H9 (cell line): ENCODE results near the gene SV2C. TPM values are rescaled to one million over a fixed set of nuclear protein-coding genes. Genes with fewer than 3 reads are reported as not detected.

Experiments
- DNase-seq: peaks from one replicate; pipeline ENCODE4 v3.0.0-alpha.2; 2017
- H2AFZ ChIP-seq: one replicate; pipeline ENCODE4 v1.6.1; 2013; ENCODE audit warnings: mild to moderate bottlenecking, low read length, control low read depth, moderate library complexity
- H2AK5ac ChIP-seq: 2 replicates; pipeline ENCODE4 v1.6.1; 2013; ENCODE audit warnings: low read length, control low read depth, mixed read lengths; ENCODE audit not compliant: insufficient read length
- H2BK120ac ChIP-seq: one replicate; pipeline ENCODE4 v1.6.1; 2013; ENCODE audit warnings: low read depth, mild to moderate bottlenecking, low read length, control low read depth, inconsistent platforms; ENCODE audit not compliant: poor library complexity, severe bottlenecking
- H2BK12ac ChIP-seq: 2 replicates; pipeline ENCODE4 v1.6.1; 2013; ENCODE audit warnings: low read length, control low read depth, mixed read lengths, low read depth; ENCODE audit not compliant: insufficient read length
- H2BK15ac ChIP-seq: 2 replicates; pipeline ENCODE4 v1.6.1; 2013; ENCODE audit warnings: low read depth, low read length, control low read depth
- H2BK20ac ChIP-seq: one replicate; pipeline ENCODE4 v1.6.1; 2013; ENCODE audit warnings: low read depth, mild to moderate bottlenecking, low read length, control low read depth, inconsistent platforms; ENCODE audit not compliant: poor library complexity, severe bottlenecking
- H2BK5ac ChIP-seq: 2 replicates; pipeline ENCODE4 v1.6.1; 2013; ENCODE audit warnings: low read length, control low read depth, mixed read lengths; ENCODE audit not compliant: insufficient read length
- H3K14ac ChIP-seq: 2 replicates; pipeline ENCODE4 v1.6.1; 2013; ENCODE audit warnings: low read length, control low read depth; ENCODE audit not compliant: insufficient read depth
- H3K18ac ChIP-seq: 2 replicates; pipeline ENCODE4 v1.6.1; 2013; ENCODE audit warnings: low read depth, mild to moderate bottlenecking, mixed read lengths, low read length, control low read depth; ENCODE audit not compliant: insufficient read length
- H3K23ac ChIP-seq: 2 replicates; pipeline ENCODE4 v1.6.1; 2013; ENCODE audit warnings: low read length, control low read depth, mixed read lengths, low read depth; ENCODE audit not compliant: insufficient read length
- H3K23me2 ChIP-seq: 2 replicates; pipeline ENCODE4 v1.6.1; 2013; ENCODE audit warnings: low read depth, mild to moderate bottlenecking, mixed read lengths, low read length, control low read depth; ENCODE audit not compliant: insufficient read length, poor library complexity, severe bottlenecking
- H3K27ac ChIP-seq: 2 replicates; pipeline ENCODE4 v1.5.1; 2013; ENCODE audit warnings: low read length, control low read depth, mixed read lengths, low read depth; ENCODE audit not compliant: insufficient read length
- H3K27me3 ChIP-seq: 2 replicates; pipeline ENCODE4 v1.6.1; 2013; ENCODE audit warnings: low read length, control low read depth, inconsistent platforms; ENCODE audit not compliant: insufficient read depth
- H3K4ac ChIP-seq: 2 replicates; pipeline ENCODE4 v1.6.1; 2013; ENCODE audit warnings: low read depth, mild to moderate bottlenecking, control low read depth, inconsistent platforms, low read length, moderate library complexity
- H3K4me1 ChIP-seq: 2 replicates; pipeline ENCODE4 v1.6.1; 2013; ENCODE audit warnings: low read length, control low read depth, inconsistent platforms; ENCODE audit not compliant: insufficient read depth
- H3K4me2 ChIP-seq: 2 replicates; pipeline ENCODE4 v1.6.1; 2013; ENCODE audit warnings: low read length, control low read depth, mixed read lengths; ENCODE audit not compliant: insufficient read length, insufficient read depth
- H3K56ac ChIP-seq: 2 replicates; pipeline ENCODE4 v1.6.1; 2013; ENCODE audit warnings: low read depth, mild to moderate bottlenecking, mixed read lengths, low read length, control low read depth; ENCODE audit not compliant: insufficient read length
- H3K79me1 ChIP-seq: 2 replicates; pipeline ENCODE4 v1.6.1; 2013; ENCODE audit warnings: low read depth, mild to moderate bottlenecking, moderate library complexity, low read length, control low read depth, inconsistent platforms; ENCODE audit not compliant: insufficient read depth, poor library complexity, severe bottlenecking
- H3K79me2 ChIP-seq: 2 replicates; pipeline ENCODE4 v1.6.1; 2013; ENCODE audit warnings: low read length, control low read depth, inconsistent platforms; ENCODE audit not compliant: insufficient read depth
- H3K9ac ChIP-seq: 2 replicates; pipeline ENCODE4 v1.6.1; 2013; ENCODE audit warnings: low read length, control low read depth, mixed read lengths; ENCODE audit not compliant: insufficient read length; ENCODE audit errors: extremely low read depth
- H3K9me3 ChIP-seq: one replicate; pipeline ENCODE4 v1.6.1; 2013; ENCODE audit warnings: low read depth, low read length, inconsistent platforms; ENCODE audit not compliant: control insufficient read depth
- H3T11ph ChIP-seq: one replicate; pipeline ENCODE4 v1.6.1; 2013; ENCODE audit warnings: mild to moderate bottlenecking, low read length, control low read depth, inconsistent platforms
- H4K20me1 ChIP-seq: one replicate; pipeline ENCODE4 v1.6.1; 2013; ENCODE audit not compliant: control insufficient read depth, insufficient read length, insufficient read depth
- H4K5ac ChIP-seq: 2 replicates; pipeline ENCODE4 v1.6.1; 2013; ENCODE audit warnings: low read depth, mild to moderate bottlenecking, mixed read lengths, low read length, control low read depth; ENCODE audit not compliant: insufficient read length
- H4K8ac ChIP-seq: replicated peaks from 2 replicates; pipeline ENCODE4 v1.6.1; 2013; ENCODE audit warnings: low read length, control low read depth, mixed read lengths, low read depth; ENCODE audit not compliant: insufficient read length
- H4K91ac ChIP-seq: 2 replicates; pipeline ENCODE4 v1.6.1; 2013; ENCODE audit warnings: low read depth, mild to moderate bottlenecking, moderate library complexity, mixed read lengths, low read length, control low read depth; ENCODE audit not compliant: insufficient read length
- H3K27ac Mint-ChIP-seq, 3 experiments: 2 replicates in 2 of 3; 3 replicates in 1 of 3; pipeline ENCODE4 v1.8.0; 2020 to 2021; ENCODE audit warnings: mixed read lengths in 3 of 3, mild to moderate bottlenecking in 1 of 3, moderate library complexity in 1 of 3
- H3K27me3 Mint-ChIP-seq: 2 replicates; pipeline ENCODE4 v1.8.0; 2021; ENCODE audit warnings: low read depth, mild to moderate bottlenecking, moderate library complexity, mixed read lengths
- H3K36me3 Mint-ChIP-seq, 3 experiments: 2 replicates in 2 of 3; 3 replicates in 1 of 3; pipeline ENCODE4 v1.8.0; 2020 to 2021; ENCODE audit warnings: low read depth in 3 of 3, mixed read lengths in 3 of 3; ENCODE audit not compliant: insufficient read depth in 1 of 3
- H3K4me1 Mint-ChIP-seq, 2 experiments: 2 replicates each; pipeline ENCODE4 v1.8.0; 2020; ENCODE audit warnings: mixed read lengths in 2 of 2
- H3K4me3 Mint-ChIP-seq, 2 experiments: 2 replicates in 1 of 2; 3 replicates in 1 of 2; pipeline ENCODE4 v1.8.0; 2020 to 2021; ENCODE audit warnings: mild to moderate bottlenecking in 2 of 2, mixed read lengths in 2 of 2, moderate library complexity in 1 of 2
- H3K9me3 Mint-ChIP-seq, 2 experiments: 2 replicates in 1 of 2; 3 replicates in 1 of 2; pipeline ENCODE4 v1.8.0; 2020; ENCODE audit warnings: mild to moderate bottlenecking in 2 of 2, mixed read lengths in 2 of 2, moderate library complexity in 1 of 2
- WGBS: extraction: QIAGEN DNeasy Blood & Tissue Kit; methylation state at CpG from one replicate; pipeline ENCODE4 v1.1.7; 2013; ENCODE audit warnings: missing lambda C conversion rate, low lambda C conversion rate, mixed read lengths; ENCODE audit not compliant: insufficient read length; ENCODE audit errors: extremely low coverage; 5-methylcytosine and 5-hydroxymethylcytosine counted together
- total RNA-seq: library from RNA; stranded (reverse); gene quantifications from 2 replicates; pipeline ENCODE4 v1.2.1, GENCODE V29; 2021
- TF ChIP-seq, protein P1 (sequence below): fragments of 200-600 bp; sonication (generic); conservative IDR thresholded peaks from 3 replicates; pipeline ENCODE4 v1.8.0; 2021; ENCODE audit warnings: antibody characterized with exemption, mild to moderate bottlenecking

SV2C gene
- total RNA-seq, 1 experiment from 2014 or later = 0.09 TPM

DNA sequence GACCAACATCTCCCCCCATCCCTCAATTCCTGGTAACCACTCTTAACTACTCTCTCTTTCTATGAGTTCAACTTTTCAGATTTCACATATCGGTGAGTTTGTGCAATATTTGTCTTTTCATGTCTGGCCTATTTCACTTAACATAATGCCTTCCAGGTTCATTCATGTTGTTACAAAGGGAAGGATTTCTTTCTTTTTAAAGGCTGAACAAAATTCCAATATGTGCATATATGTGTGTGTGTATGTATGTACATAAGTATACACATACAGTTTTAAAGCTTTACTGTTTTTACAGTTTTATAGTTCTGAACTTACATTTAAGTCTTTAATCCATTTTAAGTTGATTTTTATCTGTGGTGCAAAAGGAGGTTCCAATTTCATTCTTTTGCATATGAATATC, 130.7 kb downstream of the SV2C start:
- no peaks in the 10 kb centered on the region for H3K27me3 Mint-ChIP-seq
- H3K56ac ChIP-seq = no peak overlapping the region
- H2BK15ac ChIP-seq = no peak overlapping the region
- no peak overlapping the region for H3K4ac ChIP-seq
- H4K20me1 ChIP-seq = no peaks in the 10 kb centered on the region
- DNase-seq = no peak
- no peak overlapping the region for H3K14ac ChIP-seq
- no peaks in the 10 kb centered on the region for H3K27me3 ChIP-seq
- no peaks in the 10 kb centered on the region for H3K79me2 ChIP-seq
- no peak overlapping the region for H4K5ac ChIP-seq
- TF ChIP-seq, protein P1, sequence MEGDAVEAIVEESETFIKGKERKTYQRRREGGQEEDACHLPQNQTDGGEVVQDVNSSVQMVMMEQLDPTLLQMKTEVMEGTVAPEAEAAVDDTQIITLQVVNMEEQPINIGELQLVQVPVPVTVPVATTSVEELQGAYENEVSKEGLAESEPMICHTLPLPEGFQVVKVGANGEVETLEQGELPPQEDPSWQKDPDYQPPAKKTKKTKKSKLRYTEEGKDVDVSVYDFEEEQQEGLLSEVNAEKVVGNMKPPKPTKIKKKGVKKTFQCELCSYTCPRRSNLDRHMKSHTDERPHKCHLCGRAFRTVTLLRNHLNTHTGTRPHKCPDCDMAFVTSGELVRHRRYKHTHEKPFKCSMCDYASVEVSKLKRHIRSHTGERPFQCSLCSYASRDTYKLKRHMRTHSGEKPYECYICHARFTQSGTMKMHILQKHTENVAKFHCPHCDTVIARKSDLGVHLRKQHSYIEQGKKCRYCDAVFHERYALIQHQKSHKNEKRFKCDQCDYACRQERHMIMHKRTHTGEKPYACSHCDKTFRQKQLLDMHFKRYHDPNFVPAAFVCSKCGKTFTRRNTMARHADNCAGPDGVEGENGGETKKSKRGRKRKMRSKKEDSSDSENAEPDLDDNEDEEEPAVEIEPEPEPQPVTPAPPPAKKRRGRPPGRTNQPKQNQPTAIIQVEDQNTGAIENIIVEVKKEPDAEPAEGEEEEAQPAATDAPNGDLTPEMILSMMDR = no peak
- H3K36me3 Mint-ChIP-seq = peaks cover 4 to 8% (median 5%) of the 10 kb centered on the region in 3 experiments; a peak in 4 of 7 replicates
- H3K18ac ChIP-seq = no peak overlapping the region
- WGBS = no CpG with 5 or more reads among the region's 1 CpG
- no peak overlapping the region for H2AFZ ChIP-seq
- no peak overlapping the region for H4K91ac ChIP-seq
- H3K4me2 ChIP-seq = no peak overlapping the region
- no peak overlapping the region for H2BK5ac ChIP-seq
- no peaks in the 10 kb centered on the region for H3K79me1 ChIP-seq
- H3K4me3 Mint-ChIP-seq = no peak overlapping the region
- H3K27ac ChIP-seq = no peak overlapping the region
- H3K23ac ChIP-seq = no peak overlapping the region
- H3K4me1 Mint-ChIP-seq = peaks cover 3 to 8% of the 10 kb centered on the region in 2 experiments; a peak in 3 of 4 replicates
- H2BK120ac ChIP-seq = no peak overlapping the region
- H3K9me3 ChIP-seq = no peaks in the 10 kb centered on the region
- no peak overlapping the region for H2BK12ac ChIP-seq
- no peaks in the 10 kb centered on the region for H3K23me2 ChIP-seq
- no peak overlapping the region for H2BK20ac ChIP-seq
- H3K9me3 Mint-ChIP-seq = peaks cover 6 to 8% of the 10 kb centered on the region in 2 experiments; a peak in 3 of 5 replicates
- H3T11ph ChIP-seq = no peak overlapping the region
- no peak overlapping the region for H2AK5ac ChIP-seq
- no peak overlapping the region for H3K27ac Mint-ChIP-seq
- no peak overlapping the region for H4K8ac ChIP-seq
- no peak overlapping the region for H3K9ac ChIP-seq
- no peaks in the 10 kb centered on the region for H3K4me1 ChIP-seq
